Endodermal cell (in vitro differentiated cells): ENCODE data around the gene TEX51. TPM values are rescaled to one million over a fixed set of nuclear protein-coding genes. Genes with fewer than 3 reads are reported as not detected.

Experiments used
- DNase-seq: peaks from one replicate; pipeline ENCODE4 v3.0.0-alpha.2; 2017
- H3K27ac ChIP-seq: 2 replicates; pipeline ENCODE4 v1.5.1; 2013; ENCODE audit warnings: mild to moderate bottlenecking, low read depth, low read length, moderate library complexity
- H3K27me3 ChIP-seq: 2 replicates; pipeline ENCODE4 v1.6.1; 2013; ENCODE audit warnings: mild to moderate bottlenecking, low read length, moderate library complexity; ENCODE audit not compliant: insufficient read depth, control insufficient read depth, poor library complexity, severe bottlenecking
- H3K36me3 ChIP-seq: 2 replicates; pipeline ENCODE4 v1.7.0; 2013; ENCODE audit warnings: mild to moderate bottlenecking, low read length, moderate library complexity; ENCODE audit not compliant: control insufficient read depth, insufficient read depth
- H3K4me1 ChIP-seq: one replicate; pipeline ENCODE4 v1.7.0; 2013; ENCODE audit warnings: low read length; ENCODE audit not compliant: control insufficient read depth, insufficient read depth
- H3K4me3 ChIP-seq: 2 replicates; pipeline ENCODE4 v1.5.1; 2013; ENCODE audit warnings: mild to moderate bottlenecking, low read length, moderate library complexity
- H3K9ac ChIP-seq: 2 replicates; pipeline ENCODE4 v1.6.1; 2013; ENCODE audit warnings: mild to moderate bottlenecking, low read length, moderate library complexity; ENCODE audit not compliant: poor library complexity, severe bottlenecking; ENCODE audit errors: extremely low read depth
- H3K9me3 ChIP-seq: 2 replicates; pipeline ENCODE4 v1.6.1; 2013; ENCODE audit warnings: mild to moderate bottlenecking, low read length, moderate library complexity; ENCODE audit not compliant: control insufficient read depth
- H3K27ac Mint-ChIP-seq: 2 replicates; pipeline ENCODE4 v1.8.0; 2020; ENCODE audit warnings: mixed read lengths
- H3K27me3 Mint-ChIP-seq: 2 replicates; pipeline ENCODE4 v1.8.0; 2021; ENCODE audit warnings: mild to moderate bottlenecking, mixed read lengths; ENCODE audit not compliant: insufficient read depth
- H3K36me3 Mint-ChIP-seq: 2 replicates; pipeline ENCODE4 v1.8.0; 2020; ENCODE audit warnings: low read depth, mixed read lengths
- H3K4me1 Mint-ChIP-seq: 2 replicates; pipeline ENCODE4 v1.8.0; 2020; ENCODE audit warnings: mixed read lengths
- H3K4me3 Mint-ChIP-seq: 2 replicates; pipeline ENCODE4 v1.8.0; 2020; ENCODE audit warnings: mild to moderate bottlenecking, moderate library complexity, mixed read lengths
- H3K9me3 Mint-ChIP-seq: 2 replicates; pipeline ENCODE4 v1.8.0; 2020; ENCODE audit warnings: mild to moderate bottlenecking, mixed read lengths
- CTCF ChIP-seq: fragments of 200-600 bp; sonication (generic); conservative IDR thresholded peaks from 2 replicates; pipeline ENCODE4 v1.5.0; 2021; ENCODE audit warnings: antibody characterized with exemption, mild to moderate bottlenecking
- WGBS, 2 experiments: methylation state at CpG; one replicate each; pipeline versions ENCODE4 v1.1.5 to v1.1.7; 2013; ENCODE audit warnings: missing lambda C conversion rate in 2 of 2, mixed read lengths in 1 of 2; ENCODE audit not compliant: insufficient coverage in 1 of 2, insufficient read length in 1 of 2; 5-methylcytosine and 5-hydroxymethylcytosine counted together
- total RNA-seq, 2 donors: library from RNA; stranded (reverse); fragmentation: NEBNext Ultra II Directional in 1 of 2; extraction: Animal tissue kit (Norgen Biotek cat#: 25700) in 1 of 2; gene quantifications; 2 replicates in 1 of 2; 3 replicates in 1 of 2; pipeline ENCODE4 v1.2.1, GENCODE V29; 2021

TEX51 gene
- total RNA-seq, 2 donors from 2014 or later: not detected

DNA sequence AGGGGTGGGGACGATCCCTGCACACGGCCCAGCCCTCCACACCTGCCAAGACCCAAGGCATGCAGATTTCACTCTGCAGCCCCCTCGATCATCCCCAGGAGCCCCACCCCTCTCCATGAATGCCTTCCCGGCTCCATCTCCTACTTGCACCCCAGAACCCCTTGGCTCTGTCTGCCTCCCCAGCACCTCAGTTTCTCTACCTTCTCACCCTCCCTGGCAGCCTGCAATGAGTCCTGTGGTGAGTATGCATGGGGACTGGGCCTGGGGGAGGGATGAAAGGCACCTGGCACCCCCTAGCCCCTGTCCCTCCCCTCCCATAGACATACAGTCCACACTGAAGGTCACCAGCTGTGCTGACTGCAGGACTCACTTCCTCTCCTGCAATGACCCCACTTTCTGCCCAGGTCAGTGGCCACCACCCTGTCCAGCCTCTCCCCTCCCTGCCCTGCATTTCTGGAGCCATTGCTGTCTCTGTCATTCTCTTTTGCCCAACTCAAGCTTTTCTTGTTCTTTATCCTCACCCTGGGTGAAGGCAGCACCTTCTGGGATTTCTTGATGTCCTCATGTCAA, 1.0 kb downstream of the TEX51 start:
- Mint-ChIP-seq H3K27me3 (no peaks in the 10 kb centered on the region), H3K4me3 (no peak overlapping the region), H3K4me1 (no peaks in the 10 kb centered on the region), H3K27ac (no peak overlapping the region), H3K36me3 (no peaks in the 10 kb centered on the region), H3K9me3 (peaks cover 13% of the 10 kb centered on the region)
- no peak overlapping the region for H3K4me3 ChIP-seq
- H3K27me3 ChIP-seq: no peaks in the 10 kb centered on the region
- H3K9me3 ChIP-seq: peaks cover 9% of the 10 kb centered on the region
- H3K4me1 ChIP-seq: no peaks in the 10 kb centered on the region
- 89 to 90% methylated on average over 2 to 4 of the region's 4 CpGs for WGBS, 2 experiments
- H3K9ac ChIP-seq: no peak overlapping the region
- no peak overlapping the region for H3K27ac ChIP-seq
- H3K36me3 ChIP-seq: no peaks in the 10 kb centered on the region
- no peak for TF ChIP-seq CTCF
- DNase-seq: peak; percentile 22

DNA sequence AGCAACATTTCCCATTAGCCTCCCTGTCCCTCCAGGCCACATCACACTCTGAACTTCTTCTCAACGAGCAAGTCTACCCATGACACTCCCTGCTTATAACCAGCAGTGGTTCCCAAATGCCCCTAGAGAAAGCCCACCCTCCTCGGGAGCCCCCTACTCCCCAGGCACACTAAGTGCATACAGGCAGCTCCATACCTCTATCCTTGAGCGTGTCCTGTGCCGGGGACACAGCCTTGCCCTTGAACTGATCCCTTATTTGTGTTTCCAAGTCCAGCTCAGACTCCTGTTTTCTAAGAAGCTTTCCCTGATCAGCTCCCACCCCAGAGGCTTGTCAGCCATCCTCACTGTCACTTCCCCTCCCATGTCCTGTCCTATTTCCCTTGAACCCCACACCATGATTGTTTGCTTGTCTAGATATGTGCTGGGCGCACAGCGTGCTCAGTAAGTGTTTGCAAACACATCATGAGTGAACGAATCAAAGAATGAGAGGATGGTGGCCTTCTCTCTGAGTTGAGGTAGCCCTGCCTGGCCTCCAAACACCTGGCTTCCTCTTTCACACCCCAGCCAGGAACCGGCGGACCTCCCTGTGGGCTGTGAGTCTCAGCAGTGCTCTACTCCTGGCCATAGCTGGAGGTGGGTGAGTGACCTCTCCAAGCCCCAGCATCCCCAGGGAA, 2.1 kb downstream of the TEX51 start:
- no peaks in the 10 kb centered on the region for H3K27me3 ChIP-seq
- Mint-ChIP-seq H3K36me3 (no peaks in the 10 kb centered on the region), H3K9me3 (peaks cover 13% of the 10 kb centered on the region), H3K27me3 (no peaks in the 10 kb centered on the region), H3K4me1 (no peaks in the 10 kb centered on the region), H3K4me3 (no peak overlapping the region), H3K27ac (no peak overlapping the region)
- H3K36me3 ChIP-seq: no peaks in the 10 kb centered on the region
- peak; percentile 18 for DNase-seq
- no peak for TF ChIP-seq CTCF
- H3K27ac ChIP-seq: no peak overlapping the region
- WGBS, 2 experiments: 92 to 96% methylated on average over 6 to 9 of the region's 9 CpGs
- peaks cover 10% of the 10 kb centered on the region for H3K9me3 ChIP-seq
- H3K4me3 ChIP-seq: no peak overlapping the region
- H3K4me1 ChIP-seq: no peaks in the 10 kb centered on the region
- H3K9ac ChIP-seq: no peak overlapping the region

DNA sequence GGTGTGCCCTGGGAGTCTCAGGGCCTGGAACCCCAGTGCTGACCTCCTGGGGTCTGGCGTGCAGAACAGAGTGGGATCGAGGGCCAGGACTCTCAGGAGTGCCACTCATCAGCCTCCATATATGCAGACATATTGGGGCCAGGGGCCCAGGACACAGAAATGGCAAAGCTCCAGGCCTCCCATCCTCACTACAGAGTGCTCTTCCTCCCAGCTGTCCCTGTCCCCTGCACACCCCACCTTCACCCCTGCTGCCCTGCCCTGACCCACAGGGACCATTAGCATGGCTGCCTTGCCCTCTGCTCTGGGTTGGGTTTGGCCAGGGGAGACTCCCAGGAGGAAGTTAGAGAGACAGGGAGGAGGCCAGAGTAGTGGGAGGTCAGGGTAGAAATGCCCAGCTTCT, 2.8 kb downstream of the TEX51 start:
- no peak for TF ChIP-seq CTCF
- Mint-ChIP-seq H3K4me1 (no peaks in the 10 kb centered on the region), H3K27me3 (peaks cover 2% of the 10 kb centered on the region), H3K36me3 (no peaks in the 10 kb centered on the region), H3K4me3 (no peak overlapping the region), H3K27ac (no peak overlapping the region), H3K9me3 (peaks cover 13% of the 10 kb centered on the region)
- no peak overlapping the region for H3K4me3 ChIP-seq
- H3K36me3 ChIP-seq: no peaks in the 10 kb centered on the region
- no peaks in the 10 kb centered on the region for H3K4me1 ChIP-seq
- H3K27me3 ChIP-seq: no peaks in the 10 kb centered on the region
- 89% methylated on average over 2 of the region's 2 CpGs; no CpG with 5 or more reads in 1 of the 2 experiments for WGBS, 2 experiments
- DNase-seq: peak; percentile 16
- H3K9me3 ChIP-seq: peaks cover 10% of the 10 kb centered on the region
- no peak overlapping the region for H3K27ac ChIP-seq
- H3K9ac ChIP-seq: no peak overlapping the region
